Measurements from ENCODE around the gene PPHLN1.
A peak's percentile ranks its signal among the peaks of the same experiment; 100 is the strongest.
"Not testable (repeated sequence)": the region's sequence is repeated elsewhere in the genome, so short reads cannot be mapped to it uniquely, and the experiment has no call there.

PPHLN1 gene

GRCh38 chr12:42346403-42347002, 20.5 kb downstream of the PPHLN1 start:
- in situ Hi-C loops (cut with MboI; ENCODE audit: low sequenced_read_pairs, unreplicated experiment) = no loop called here
- no peak for DNase-seq (ENCODE audit: low spot score)

DNA sequence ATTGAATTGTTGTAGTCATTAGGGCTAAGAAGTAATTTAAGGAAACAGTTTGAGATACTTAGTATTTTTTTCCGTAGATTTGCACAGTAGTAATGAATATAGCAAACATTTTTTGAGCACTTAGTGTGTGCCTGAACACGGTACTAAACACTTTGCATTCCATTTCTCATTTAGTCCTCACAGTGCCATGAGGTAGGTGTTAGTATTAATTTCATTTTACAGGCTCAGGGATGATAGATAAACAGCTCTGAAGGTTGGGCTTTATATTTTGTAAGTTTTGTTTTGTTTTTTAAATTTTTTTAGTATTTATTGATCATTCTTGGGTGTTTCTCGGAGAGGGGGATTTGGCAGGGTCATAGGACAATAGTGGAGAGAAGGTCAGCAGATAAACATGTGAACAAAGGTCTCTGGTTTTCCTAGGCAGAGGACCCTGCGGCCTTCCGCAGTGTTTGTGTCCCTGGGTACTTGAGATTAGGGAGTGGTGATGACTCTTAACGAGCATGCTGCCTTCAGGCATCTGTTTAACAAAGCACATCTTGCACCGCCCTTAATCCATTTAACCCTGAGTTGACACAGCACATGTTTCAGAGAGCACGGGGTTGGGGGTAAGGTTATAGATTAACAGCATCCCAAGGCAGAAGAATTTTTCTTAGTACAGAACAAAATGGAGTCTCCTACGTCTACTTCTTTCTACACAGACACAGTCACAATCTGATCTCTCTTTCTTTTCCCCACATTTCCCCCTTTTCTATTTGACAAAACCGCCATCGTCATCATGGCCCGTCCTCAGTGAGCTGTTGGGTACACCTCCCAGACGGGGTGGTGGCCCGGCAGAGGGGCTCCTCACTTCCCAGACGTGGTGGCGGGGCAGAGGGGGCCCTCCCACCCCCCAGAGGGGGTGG, 23.4 kb downstream of the PPHLN1 start:
- in situ Hi-C loops (cut with MboI; ENCODE audit: low sequenced_read_pairs, unreplicated experiment); DNase-seq (ENCODE audit: low spot score): not testable (repeated sequence)

More at GRCh38 chr12:42346403-42347002, 20.5 kb downstream of the PPHLN1 start:
- TF ChIP-seq, protein P1, sequence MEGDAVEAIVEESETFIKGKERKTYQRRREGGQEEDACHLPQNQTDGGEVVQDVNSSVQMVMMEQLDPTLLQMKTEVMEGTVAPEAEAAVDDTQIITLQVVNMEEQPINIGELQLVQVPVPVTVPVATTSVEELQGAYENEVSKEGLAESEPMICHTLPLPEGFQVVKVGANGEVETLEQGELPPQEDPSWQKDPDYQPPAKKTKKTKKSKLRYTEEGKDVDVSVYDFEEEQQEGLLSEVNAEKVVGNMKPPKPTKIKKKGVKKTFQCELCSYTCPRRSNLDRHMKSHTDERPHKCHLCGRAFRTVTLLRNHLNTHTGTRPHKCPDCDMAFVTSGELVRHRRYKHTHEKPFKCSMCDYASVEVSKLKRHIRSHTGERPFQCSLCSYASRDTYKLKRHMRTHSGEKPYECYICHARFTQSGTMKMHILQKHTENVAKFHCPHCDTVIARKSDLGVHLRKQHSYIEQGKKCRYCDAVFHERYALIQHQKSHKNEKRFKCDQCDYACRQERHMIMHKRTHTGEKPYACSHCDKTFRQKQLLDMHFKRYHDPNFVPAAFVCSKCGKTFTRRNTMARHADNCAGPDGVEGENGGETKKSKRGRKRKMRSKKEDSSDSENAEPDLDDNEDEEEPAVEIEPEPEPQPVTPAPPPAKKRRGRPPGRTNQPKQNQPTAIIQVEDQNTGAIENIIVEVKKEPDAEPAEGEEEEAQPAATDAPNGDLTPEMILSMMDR (IDR thresholded peaks at IDR 0.05; ENCODE audit: borderline replicate concordance, control extremely low read depth, extremely low read depth, insufficient read depth, missing control alignments) = no peak

- DNase-seq (ENCODE audit: low spot score); in situ Hi-C loops (cut with MboI; ENCODE audit: low sequenced_read_pairs, unreplicated experiment): not testable (repeated sequence)
These were observed 24.0 kb downstream of the PPHLN1 start for GRCh38 chr12:42350021-42350407.

DNA sequence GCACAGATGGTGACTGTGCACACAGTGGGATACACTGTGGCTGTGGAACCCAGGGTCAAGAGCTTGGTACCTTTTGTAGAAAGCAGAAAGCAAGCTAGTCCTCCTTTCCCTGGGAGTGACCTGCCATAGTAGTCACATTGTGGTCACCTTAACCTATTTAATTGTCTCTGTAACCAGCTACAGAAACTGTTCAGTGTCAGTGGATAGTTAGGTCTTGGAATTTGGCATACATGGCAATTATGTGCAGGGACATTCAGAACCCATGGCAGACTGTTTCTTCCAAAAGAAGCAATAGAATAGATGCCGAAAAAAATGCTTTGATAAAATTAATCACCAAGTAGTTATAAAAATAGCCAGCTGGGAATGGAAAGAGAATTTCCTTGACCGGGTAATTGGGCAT, 30.4 kb downstream of the PPHLN1 start:
- in situ Hi-C loops (cut with MboI; ENCODE audit: low sequenced_read_pairs, unreplicated experiment) = no loop called here
- TF ChIP-seq, protein P1 (IDR thresholded peaks at IDR 0.05; ENCODE audit: borderline replicate concordance, control extremely low read depth, extremely low read depth, insufficient read depth, missing control alignments) = no peak
- no peak for DNase-seq (ENCODE audit: low spot score)

- in situ Hi-C loops (cut with MboI; ENCODE audit: low sequenced_read_pairs, unreplicated experiment) = no loop called here
- TF ChIP-seq, protein P1 (IDR thresholded peaks at IDR 0.05; ENCODE audit: borderline replicate concordance, control extremely low read depth, extremely low read depth, insufficient read depth, missing control alignments) = no peak
- DNase-seq (ENCODE audit: low spot score) = peak; percentile 37
These were observed 34.9 kb downstream of the PPHLN1 start for GRCh38 chr12:42360747-42361403.

DNA sequence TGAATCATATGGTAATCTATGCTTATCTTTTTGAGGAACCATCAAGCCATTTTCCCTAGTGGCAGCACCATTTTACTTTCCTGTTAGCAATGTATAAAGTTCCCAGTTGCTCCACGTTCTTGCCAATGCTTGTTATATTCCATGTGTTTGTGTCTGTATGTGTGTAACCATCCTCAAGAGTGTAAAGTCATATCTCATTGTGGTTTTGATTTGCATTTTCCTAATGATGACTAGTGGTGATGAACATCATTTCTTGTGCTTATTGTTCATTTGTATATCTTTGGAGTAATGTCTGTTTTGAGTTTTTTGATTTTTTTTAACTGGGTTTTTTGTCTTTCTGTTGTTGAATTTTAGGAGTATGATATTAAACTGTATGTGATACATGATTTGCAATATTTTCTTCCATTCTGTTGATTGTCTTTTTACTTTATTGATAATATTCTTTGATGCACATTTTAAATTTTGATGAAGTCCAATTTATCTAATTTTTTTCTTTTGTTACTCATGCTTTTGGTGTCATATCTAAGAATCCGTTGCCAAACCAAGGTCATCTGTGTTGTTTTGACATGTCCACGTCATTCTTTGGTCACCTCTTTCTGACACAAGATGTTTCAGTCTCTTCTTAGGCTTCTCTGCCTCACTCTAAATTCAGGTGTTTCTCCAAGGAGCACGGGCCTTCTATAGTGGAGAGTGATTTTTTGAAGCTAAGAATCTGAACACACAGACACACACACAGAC, 36.1 kb downstream of the PPHLN1 start:
- DNase-seq (ENCODE audit: low spot score) = no peak
- TF ChIP-seq, protein P1 (IDR thresholded peaks at IDR 0.05; ENCODE audit: borderline replicate concordance, control extremely low read depth, extremely low read depth, insufficient read depth, missing control alignments) = no peak
- in situ Hi-C loops (cut with MboI; ENCODE audit: low sequenced_read_pairs, unreplicated experiment) = no loop called here

DNA sequence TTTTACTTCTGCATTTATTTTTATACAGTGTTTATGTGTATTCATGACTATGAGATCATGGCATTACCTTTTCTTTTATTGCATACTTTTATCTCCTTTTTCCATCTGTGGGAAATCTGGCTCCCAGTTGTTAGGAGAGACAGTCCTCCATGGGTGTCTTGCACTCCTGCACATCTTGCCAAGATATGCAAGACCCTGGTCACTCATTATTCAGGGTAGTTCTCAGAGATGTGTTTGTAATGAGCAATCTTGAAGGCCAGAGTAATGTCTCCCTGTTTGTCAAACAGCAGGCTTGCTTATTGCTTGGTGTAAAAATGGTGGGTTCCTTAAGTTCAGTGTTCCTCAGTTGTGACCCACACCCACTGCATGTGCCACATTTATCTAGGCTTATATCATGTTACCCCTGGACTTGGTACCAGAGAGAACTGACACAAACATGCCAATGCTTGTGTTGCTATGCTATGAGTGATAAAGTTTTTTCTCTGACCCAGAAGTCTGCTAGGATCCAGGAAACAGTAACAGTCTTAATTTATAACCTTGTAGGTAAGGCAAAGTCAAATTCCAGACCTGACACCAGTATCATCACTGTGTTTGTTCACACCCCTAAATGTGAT, 36.8 kb downstream of the PPHLN1 start:
- TF ChIP-seq, protein P1 (IDR thresholded peaks at IDR 0.05; ENCODE audit: borderline replicate concordance, control extremely low read depth, extremely low read depth, insufficient read depth, missing control alignments) = no peak
- in situ Hi-C loops (cut with MboI; ENCODE audit: low sequenced_read_pairs, unreplicated experiment) = no loop called here
- no peak for DNase-seq (ENCODE audit: low spot score)
